Endothelial cell of umbilical vein (primary cell): ENCODE measurements around the gene IL17REL.

Experiments used
- CTCF ChIP-seq, 2 donors: IDR thresholded peaks; 1 replicate in 1 of 2; 2 replicates in 1 of 2; pipeline ENCODE4 v1.5.1; 2011; ENCODE audit warnings: low read length in 2 of 2, mild to moderate bottlenecking in 2 of 2, moderate library complexity in 2 of 2, control low read depth in 1 of 2, inconsistent platforms in 1 of 2, low read depth in 1 of 2; ENCODE audit not compliant: insufficient read depth in 1 of 2; ENCODE audit errors: extremely low read depth in 1 of 2
- EZH2 ChIP-seq: IDR thresholded peaks from 2 replicates; pipeline ENCODE4 v1.6.1; 2012; ENCODE audit warnings: borderline replicate concordance, low read depth, mild to moderate bottlenecking, moderate library complexity, low read length, inconsistent platforms; ENCODE audit not compliant: severe bottlenecking
- FOS ChIP-seq: IDR thresholded peaks from 2 replicates; pipeline ENCODE4 v1.6.1; 2011; ENCODE audit warnings: mild to moderate bottlenecking, low read length, moderate library complexity, borderline replicate concordance; ENCODE audit not compliant: insufficient read depth
- JUN ChIP-seq: IDR thresholded peaks from 2 replicates; pipeline ENCODE4 v1.6.1; 2011; ENCODE audit warnings: borderline replicate concordance, low read depth; ENCODE audit not compliant: insufficient read length, insufficient read depth
- MYC ChIP-seq: IDR thresholded peaks from one replicate; pipeline ENCODE4 v1.6.1; 2011; ENCODE audit warnings: mild to moderate bottlenecking, low read depth, low read length
- POLR2A ChIP-seq: IDR thresholded peaks from 2 replicates; pipeline ENCODE4 v1.6.1; 2012; ENCODE audit warnings: low read depth, mild to moderate bottlenecking, control low read depth, low read length
- POLR2AphosphoS5 ChIP-seq: IDR thresholded peaks from 2 replicates; pipeline ENCODE4 v1.6.1; 2012; ENCODE audit warnings: low read depth, mild to moderate bottlenecking, control low read depth, low read length, moderate library complexity; ENCODE audit not compliant: insufficient read depth
- TF ChIP-seq, protein P1 (sequence below): IDR thresholded peaks from 2 replicates; pipeline ENCODE4 v1.6.1; 2011; ENCODE audit not compliant: insufficient read depth, insufficient read length

DNA sequence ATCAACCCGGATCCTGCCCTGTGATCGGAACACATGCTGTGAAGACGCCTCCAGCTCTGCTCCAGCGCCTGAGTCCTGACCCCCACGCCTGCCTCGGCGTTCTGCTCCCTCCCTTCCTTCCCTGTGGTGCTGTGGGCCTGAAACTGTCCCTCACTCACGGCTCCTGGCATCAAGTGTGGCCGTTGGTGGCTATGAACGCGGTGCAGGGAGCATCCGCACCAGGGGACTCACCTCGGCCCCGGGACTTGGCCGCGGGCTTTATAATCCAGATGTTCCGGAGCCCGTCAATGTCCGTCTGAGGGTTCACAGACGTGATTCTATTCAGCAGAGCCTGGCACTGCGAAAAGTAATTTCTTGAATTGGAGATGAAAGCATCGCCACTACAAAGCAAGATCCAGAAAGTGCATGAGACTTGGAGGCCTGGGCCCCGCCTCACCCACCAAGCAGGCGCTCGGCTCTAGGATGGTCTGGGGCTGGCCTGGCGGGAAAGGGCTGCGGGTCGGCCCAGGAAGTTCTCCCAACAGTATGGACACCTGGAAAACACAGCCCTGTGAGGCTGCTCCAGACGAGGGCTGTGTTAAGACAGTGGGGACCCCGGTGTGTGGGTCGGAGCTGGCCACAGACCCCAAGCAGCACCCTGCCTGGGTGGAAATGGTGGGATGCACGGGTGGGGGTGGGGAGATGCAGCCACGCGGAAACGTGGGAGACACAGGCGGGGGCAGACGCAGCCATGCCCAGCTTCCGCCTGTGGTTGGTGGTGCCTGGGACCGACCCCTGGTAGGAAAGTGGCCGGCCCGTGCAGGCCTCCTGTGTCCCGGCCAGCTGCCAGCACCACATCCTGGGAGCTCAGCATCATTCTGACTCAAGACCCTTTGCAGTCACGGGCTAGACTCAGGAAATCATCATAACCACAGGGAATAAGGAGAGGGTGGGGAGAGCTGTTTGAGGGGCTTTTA, 21.8 kb upstream of the IL17REL start:
- TF ChIP-seq CTCF (IDR thresholded peaks at IDR 0.05; ENCODE audit: extremely low read depth in 1 of 2, insufficient read depth in 1 of 2, low read depth in 1 of 2, low read length in 2 of 2) (no peak), EZH2 (no peak), FOS (no peak), MYC (no peak), POLR2AphosphoS5 (no peak), POLR2A (no peak), JUN (no peak)
- TF ChIP-seq, protein P1, sequence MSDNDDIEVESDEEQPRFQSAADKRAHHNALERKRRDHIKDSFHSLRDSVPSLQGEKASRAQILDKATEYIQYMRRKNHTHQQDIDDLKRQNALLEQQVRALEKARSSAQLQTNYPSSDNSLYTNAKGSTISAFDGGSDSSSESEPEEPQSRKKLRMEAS, result no peak
